ENCODE measurements around the gene TMEM150C.

The TMEM150C gene

GRCh38 chr4:82469791-82470345 lies 91.9 kb downstream of the TMEM150C start:
- no peak for DNase-seq

GRCh38 chr4:82467471-82467870 lies 94.3 kb downstream of the TMEM150C start:
- no peak for DNase-seq

GRCh38 chr4:82463221-82463620 lies 98.6 kb downstream of the TMEM150C start:
- DNase-seq, result no peak

- peak; percentile 49 for DNase-seq
These were observed 99.4 kb downstream of the TMEM150C start for GRCh38 chr4:82462415-82462831.

- DNase-seq, result no peak
These were observed 100.1 kb downstream of the TMEM150C start for GRCh38 chr4:82461710-82462109.

GRCh38 chr4:82458729-82459128 lies 103.1 kb downstream of the TMEM150C start:
- no peak for DNase-seq

DNA sequence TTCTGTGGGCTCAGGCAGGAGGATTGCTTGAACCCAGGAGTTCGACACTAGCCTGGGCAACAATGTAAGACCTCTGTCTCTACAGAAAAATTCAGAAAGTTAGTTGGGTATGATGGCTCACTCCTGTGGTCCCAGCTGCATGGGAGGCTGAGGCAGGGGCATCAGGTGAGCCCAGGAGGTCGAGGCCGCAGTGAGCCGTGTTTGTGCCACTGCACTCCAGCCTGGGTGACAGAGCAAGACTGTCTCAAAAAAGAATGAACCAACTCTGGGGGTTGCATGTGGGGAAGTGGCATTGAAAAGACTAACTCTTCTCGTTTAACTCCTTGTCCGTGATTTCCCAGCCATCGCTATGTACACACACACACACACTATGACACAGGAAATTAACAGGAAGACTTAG lies 104.5 kb downstream of the TMEM150C start:
- no peak for DNase-seq

- DNase-seq, result no peak
These were observed 109.8 kb downstream of the TMEM150C start for GRCh38 chr4:82452026-82452425.

GRCh38 chr4:82450966-82451755 lies 110.6 kb downstream of the TMEM150C start:
- DNase-seq, result no peak

DNA sequence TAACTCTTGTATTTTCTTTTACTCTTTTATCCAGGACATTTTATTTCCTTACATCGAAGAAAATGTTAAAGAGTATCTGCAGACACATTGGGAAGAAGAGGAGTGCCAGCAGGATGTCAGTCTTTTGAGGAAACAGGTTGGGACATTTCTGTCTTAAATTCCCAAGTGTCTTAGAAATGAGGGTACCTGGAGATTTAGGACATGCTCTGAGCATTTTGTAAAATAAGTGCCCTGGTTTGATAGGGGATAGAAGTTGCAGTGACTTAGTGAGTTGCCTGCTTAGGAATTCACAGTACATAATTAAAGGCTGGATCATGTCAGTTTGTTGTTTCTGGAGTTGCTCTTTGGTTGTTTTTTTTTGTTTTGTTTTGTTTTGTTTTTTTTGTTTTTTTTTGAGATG lies 113.9 kb downstream of the TMEM150C start:
- DNase-seq, result no peak

DNA sequence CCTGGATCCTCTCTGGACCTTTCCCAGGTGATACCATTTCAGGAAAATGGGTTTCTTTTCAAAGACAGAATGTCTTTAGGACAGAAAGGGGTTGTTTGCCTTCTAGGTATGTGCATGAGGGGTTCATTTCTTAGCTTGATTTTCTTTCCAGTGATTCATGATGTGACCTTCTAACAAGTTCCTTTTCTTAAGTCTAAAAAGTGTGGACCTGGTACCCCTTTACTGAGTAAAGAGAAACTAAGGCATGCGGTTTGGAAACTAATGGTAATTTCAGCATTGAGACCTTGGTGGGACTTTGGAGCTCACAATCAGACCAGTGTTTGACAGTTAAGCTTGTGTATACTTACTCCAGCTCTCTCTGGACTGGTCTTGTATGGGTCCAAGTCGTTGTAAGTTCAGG lies 122.7 kb downstream of the TMEM150C start:
- no peak for DNase-seq

GRCh38 chr4:82437285-82438005 lies 124.3 kb downstream of the TMEM150C start:
- DNase-seq, result no peak

DNA sequence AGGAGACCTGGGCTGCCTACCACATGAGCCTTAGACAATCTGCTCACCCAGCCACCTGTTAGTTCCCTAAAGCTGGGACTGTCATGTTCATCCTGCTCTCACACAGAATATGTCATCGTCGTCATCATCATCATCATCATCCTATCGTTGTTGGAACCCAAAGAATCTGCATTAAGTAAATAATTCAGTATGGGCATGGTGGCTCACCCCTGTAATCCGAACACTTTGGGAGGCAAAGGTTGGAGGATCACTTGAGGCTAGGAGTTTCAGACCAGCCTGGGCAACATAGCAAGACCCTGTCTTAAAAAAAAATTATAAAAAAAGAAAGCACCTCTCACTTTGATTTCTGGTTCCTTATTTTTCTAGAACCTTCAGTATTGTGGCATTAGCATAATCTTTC lies 125.0 kb downstream of the TMEM150C start:
- DNase-seq, result no peak

- no peak for DNase-seq
These were observed 125.7 kb downstream of the TMEM150C start for GRCh38 chr4:82436130-82436529.

DNA sequence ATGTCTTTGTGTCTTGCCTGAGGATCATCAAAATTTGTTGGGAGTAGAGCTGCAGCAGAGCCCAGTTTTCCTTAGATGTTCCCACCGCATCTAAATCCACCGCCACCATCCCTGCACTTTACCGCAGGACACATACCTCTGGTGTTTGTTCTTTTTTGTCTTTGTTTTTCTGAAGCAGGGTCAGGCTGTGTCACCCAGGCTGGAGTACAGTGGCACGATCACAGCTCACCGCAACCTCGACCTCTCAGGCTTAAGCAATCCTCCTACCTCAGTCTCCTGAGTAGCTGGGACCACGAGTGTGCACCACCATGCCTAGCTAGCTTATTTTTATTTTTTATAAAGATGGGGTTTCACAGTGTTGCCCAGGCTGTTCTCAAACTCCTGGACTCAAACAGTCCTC lies 126.8 kb downstream of the TMEM150C start:
- DNase-seq, result no peak

DNA sequence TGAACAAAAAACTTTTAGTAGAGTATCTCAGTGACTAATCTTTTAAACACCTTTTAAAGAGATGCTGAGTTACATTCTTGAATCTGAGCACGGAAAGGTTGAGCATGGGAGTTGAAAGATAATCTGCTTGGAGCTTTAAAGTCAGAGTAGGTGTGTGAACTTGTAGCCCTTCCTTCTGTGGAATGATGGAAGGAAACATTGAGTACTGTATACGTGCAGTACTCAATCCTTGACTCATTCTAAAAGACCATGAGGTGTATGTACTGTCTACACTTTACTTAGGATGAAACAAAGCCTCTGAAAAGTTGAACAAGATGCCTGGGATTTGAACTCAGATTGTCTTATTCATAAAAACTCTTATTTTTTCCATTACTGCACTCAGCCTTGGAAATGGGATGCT lies 128.0 kb downstream of the TMEM150C start:
- DNase-seq, result no peak

Measured in SHP77 treated with DMSO at 0.1 percent for 48 hours (cell line).